PC-3 (cell line): ENCODE data around the gene ASH1L. TPM values are rescaled to one million over a fixed set of nuclear protein-coding genes. Genes with fewer than 3 reads are reported as not detected.

ENCODE experiments used
- ATAC-seq: fragments of 200-7000 bp; cut with Tn5 transposase; 2 replicates; pipeline ENCODE4 v1.9.1; 2020; ENCODE audit warnings: mild to moderate bottlenecking, moderate library complexity
- BruUV-seq: library from RNA; stranded (reverse); fragments of 400-500 nt; replicated peaks from 2 replicates; lab custom pipeline; 2021; lab: Mats Ljungman, UMichigan
- CTCF ChIA-PET: fragments of 300-600 bp; sonication (Branson Sonifier 250); formaldehyde crosslinking; loops from one replicate; lab custom pipeline; 2022; ENCODE audit warnings: antibody characterized with exemption; lab: Charles Lee
- POLR2A ChIA-PET: fragments of 300-600 bp; sonication (Branson Sonifier 250); formaldehyde crosslinking; loops from one replicate; lab custom pipeline; 2022; ENCODE audit warnings: antibody characterized with exemption; ENCODE audit not compliant: unreplicated experiment; lab: Charles Lee
- DNase-seq: peaks from one replicate; pipeline ENCODE4 v3.0.0-alpha.2; 2015
- H2AFZ ChIP-seq: fragments of 300-600 bp; sonication (generic); 2 replicates; pipeline ENCODE4 v1.6.0; 2016; ENCODE audit warnings: antibody characterized with exemption, low read length
- H3F3A ChIP-seq: fragments of 300-600 bp; sonication (generic); one replicate; pipeline ENCODE4 v1.6.0; 2017; ENCODE audit warnings: antibody characterized with exemption, low read length, control low read depth, mild to moderate bottlenecking; ENCODE audit not compliant: unreplicated experiment
- H3K27ac ChIP-seq: fragments of 300-600 bp; sonication (generic); 2 replicates; pipeline ENCODE4 v1.5.1; 2016; ENCODE audit warnings: mild to moderate bottlenecking, low read length
- H3K27me3 ChIP-seq: fragments of 300-600 bp; sonication (generic); 2 replicates; pipeline ENCODE4 v1.6.1; 2016; ENCODE audit warnings: low read length, mixed read lengths
- H3K36me3 ChIP-seq: fragments of 300-600 bp; sonication (generic); 2 replicates; pipeline ENCODE4 v1.6.1; 2016; ENCODE audit warnings: low read depth, mixed run types, low read length, mixed read lengths
- H3K4me1 ChIP-seq: fragments of 300-600 bp; sonication (generic); 2 replicates; pipeline ENCODE4 v1.5.1; 2016; ENCODE audit warnings: low read length; ENCODE audit not compliant: insufficient read depth
- H3K4me2 ChIP-seq: fragments of 300-600 bp; sonication (generic); 2 replicates; pipeline ENCODE4 v1.6.0; 2016; ENCODE audit warnings: low read length
- H3K4me3 ChIP-seq: fragments of 300-600 bp; sonication (generic); 2 replicates; pipeline ENCODE4 v1.5.1; 2016; ENCODE audit warnings: mild to moderate bottlenecking, low read length, mixed read lengths
- H3K79me2 ChIP-seq: fragments of 300-600 bp; sonication (generic); 2 replicates; pipeline ENCODE4 v1.6.1; 2017; ENCODE audit warnings: low read length, mixed read lengths
- H3K9ac ChIP-seq: fragments of 300-600 bp; sonication (generic); 2 replicates; pipeline ENCODE4 v1.6.0; 2016; ENCODE audit warnings: mild to moderate bottlenecking, low read length
- H3K9me2 ChIP-seq: fragments of 300-600 bp; sonication (generic); replicated peaks from 2 replicates; pipeline ENCODE4 v1.6.1; 2016; ENCODE audit warnings: mixed run types, low read length, mixed read lengths
- H3K9me3 ChIP-seq: fragments of 300-600 bp; sonication (generic); 2 replicates; pipeline ENCODE4 v1.6.1; 2016; ENCODE audit warnings: low read length, mixed read lengths
- H4K20me1 ChIP-seq: fragments of 300-600 bp; sonication (generic); 2 replicates; pipeline ENCODE4 v1.6.1; 2016; ENCODE audit warnings: low read length, mixed read lengths
- CTCF ChIP-seq: fragments of 300-600 bp; sonication (generic); conservative IDR thresholded peaks from 2 replicates; pipeline ENCODE4 v1.5.1; 2017; ENCODE audit warnings: antibody characterized with exemption, low read depth, mild to moderate bottlenecking, low read length
- EZH2 ChIP-seq: fragments of 300-600 bp; sonication (generic); IDR thresholded peaks from one replicate; pipeline ENCODE4 v1.6.1; 2017; ENCODE audit warnings: antibody characterized with exemption, mild to moderate bottlenecking, low read length; ENCODE audit not compliant: unreplicated experiment
- EZH2phosphoT487 ChIP-seq: fragments of 300-600 bp; sonication (generic); IDR thresholded peaks from 2 replicates; pipeline ENCODE4 v1.6.1; 2018; ENCODE audit warnings: mild to moderate bottlenecking, antibody characterized with exemption, low read length, borderline replicate concordance
- intact Hi-C: fragments of 100-400 bp; cut with micrococcal nuclease; formaldehyde crosslinking; loops from 2 replicates; pipeline ENCODE4 v1.9.0; 2023
- total RNA-seq: library from RNA; depleted of rRNA; stranded (reverse); fragments of >200 nt; gene quantifications from 2 replicates; pipeline ENCODE4 v1.2.3, GENCODE V29; 2014

ASH1L gene
- total RNA-seq, 1 experiment from 2014 or later: 27.6 TPM

- Histone ChIP-seq H3K36me3 (no peaks in the 10 kb centered on the region), H3K27ac (no peak overlapping the region), H2AFZ (no peak overlapping the region), H3F3A (no peaks in the 10 kb centered on the region), H3K4me1 (no peaks in the 10 kb centered on the region), H3K9ac (no peak overlapping the region), H3K9me3 (no peaks in the 10 kb centered on the region), H4K20me1 (no peaks in the 10 kb centered on the region), H3K4me2 (no peak overlapping the region), H3K9me2 (no peaks in the 10 kb centered on the region), H3K27me3 (no peaks in the 10 kb centered on the region), H3K4me3 (no peak overlapping the region), H3K79me2 (no peaks in the 10 kb centered on the region)
- ChIA-PET POLR2A (no interaction called here), CTCF (no interaction called here)
- DNase-seq (no peak), ATAC-seq (no peak)
- BruUV-seq: no TSS peak
- intact Hi-C loops: no loop called here
- no peak for TF ChIP-seq EZH2
- no peak for TF ChIP-seq CTCF
- TF ChIP-seq EZH2phosphoT487: no peak
These were observed 265.9 kb downstream of the ASH1L start for GRCh38 chr1:155296661-155297060.

- Histone ChIP-seq H3K9ac (no peak overlapping the region), H3K36me3 (no peaks in the 10 kb centered on the region), H3K9me2 (no peaks in the 10 kb centered on the region), H3K79me2 (no peaks in the 10 kb centered on the region), H2AFZ (no peak overlapping the region), H3K27ac (no peak overlapping the region), H3K4me2 (no peak overlapping the region), H3K9me3 (no peaks in the 10 kb centered on the region), H3F3A (no peaks in the 10 kb centered on the region), H4K20me1 (no peaks in the 10 kb centered on the region), H3K4me1 (no peaks in the 10 kb centered on the region), H3K27me3 (no peaks in the 10 kb centered on the region), H3K4me3 (no peak overlapping the region)
- intact Hi-C loops: no loop called here
- TF ChIP-seq CTCF (no peak), EZH2 (no peak)
- ATAC-seq (no peak), DNase-seq (no peak)
- ChIA-PET POLR2A (no interaction called here), CTCF (no interaction called here)
- no TSS peak for BruUV-seq
These were observed 266.7 kb downstream of the ASH1L start for GRCh38 chr1:155295942-155296267.

GRCh38 chr1:155295183-155295941, 267.2 kb downstream of the ASH1L start:
- Histone ChIP-seq H3K27me3 (no peaks in the 10 kb centered on the region), H3K4me1 (no peaks in the 10 kb centered on the region), H4K20me1 (no peaks in the 10 kb centered on the region), H3K9ac (no peak overlapping the region), H3K9me2 (no peaks in the 10 kb centered on the region), H3K4me2 (no peak overlapping the region), H3K79me2 (no peaks in the 10 kb centered on the region), H3K36me3 (no peaks in the 10 kb centered on the region), H3K27ac (no peak overlapping the region), H3F3A (no peaks in the 10 kb centered on the region), H3K9me3 (no peaks in the 10 kb centered on the region), H3K4me3 (no peak overlapping the region), H2AFZ (no peak overlapping the region)
- no peak for ATAC-seq
- DNase-seq: no peak
- intact Hi-C loops: no loop called here
- ChIA-PET CTCF (no interaction called here), POLR2A (no interaction called here)
- TF ChIP-seq CTCF (no peak), EZH2phosphoT487 (no peak), EZH2 (no peak)
- no TSS peak for BruUV-seq
